Right lobe of liver (tissue), 4 donors: ENCODE measurements around the gene KLK7.

Experiments
- POLR2A ChIP-seq: fragments of 450-650 bp; IDR thresholded peaks from one replicate; pipeline ENCODE4 v1.6.1; 2017; ENCODE audit warnings: antibody characterized with exemption, mild to moderate bottlenecking
- TF ChIP-seq, protein P1 (sequence below), 4 donors: fragments of 200-600 bp in 3 of 4; fragments of 450-650 bp in 1 of 4; IDR thresholded peaks; one replicate each; pipeline versions ENCODE4 v1.5.1 to v1.8.0; 2016 to 2022; ENCODE audit warnings: antibody characterized with exemption in 4 of 4, mild to moderate bottlenecking in 2 of 4
- donor health status: DM: no; HTN: no; CAD: no.
- donor health status: DM: no; HTN: no; CAD: no.
- donor health status: DM: no; HTN: yes; CAD: no.

DNA sequence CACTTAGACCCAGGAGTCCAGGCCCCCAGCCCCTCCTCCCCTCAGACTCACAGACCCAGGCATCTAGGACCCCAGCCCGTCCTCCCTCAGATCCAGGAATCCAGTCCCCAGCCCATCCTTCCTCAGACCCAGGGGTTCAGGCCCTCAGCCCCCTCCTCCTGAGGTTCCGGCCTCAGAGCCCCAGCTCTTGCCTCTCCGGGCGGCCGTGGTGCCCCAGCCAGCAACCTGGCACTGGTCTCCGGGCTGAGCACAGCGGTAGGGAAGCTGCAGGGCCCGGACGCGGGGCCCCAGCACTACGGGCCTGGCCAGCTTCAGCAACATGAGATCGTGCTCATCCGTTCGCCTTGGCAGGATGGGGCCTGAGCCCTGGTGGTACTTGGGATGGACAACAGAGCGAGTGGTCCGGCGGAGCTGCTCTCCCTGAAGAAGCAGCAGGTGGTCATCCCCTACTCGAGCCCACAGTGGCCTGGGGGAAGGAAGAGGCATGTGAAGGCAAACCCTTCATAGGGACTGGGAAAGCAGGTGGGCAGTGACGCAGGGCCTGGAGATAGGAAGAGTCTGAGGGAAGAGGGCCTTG is 32.1 kb upstream of the KLK7 start:
- TF ChIP-seq, protein P1, sequence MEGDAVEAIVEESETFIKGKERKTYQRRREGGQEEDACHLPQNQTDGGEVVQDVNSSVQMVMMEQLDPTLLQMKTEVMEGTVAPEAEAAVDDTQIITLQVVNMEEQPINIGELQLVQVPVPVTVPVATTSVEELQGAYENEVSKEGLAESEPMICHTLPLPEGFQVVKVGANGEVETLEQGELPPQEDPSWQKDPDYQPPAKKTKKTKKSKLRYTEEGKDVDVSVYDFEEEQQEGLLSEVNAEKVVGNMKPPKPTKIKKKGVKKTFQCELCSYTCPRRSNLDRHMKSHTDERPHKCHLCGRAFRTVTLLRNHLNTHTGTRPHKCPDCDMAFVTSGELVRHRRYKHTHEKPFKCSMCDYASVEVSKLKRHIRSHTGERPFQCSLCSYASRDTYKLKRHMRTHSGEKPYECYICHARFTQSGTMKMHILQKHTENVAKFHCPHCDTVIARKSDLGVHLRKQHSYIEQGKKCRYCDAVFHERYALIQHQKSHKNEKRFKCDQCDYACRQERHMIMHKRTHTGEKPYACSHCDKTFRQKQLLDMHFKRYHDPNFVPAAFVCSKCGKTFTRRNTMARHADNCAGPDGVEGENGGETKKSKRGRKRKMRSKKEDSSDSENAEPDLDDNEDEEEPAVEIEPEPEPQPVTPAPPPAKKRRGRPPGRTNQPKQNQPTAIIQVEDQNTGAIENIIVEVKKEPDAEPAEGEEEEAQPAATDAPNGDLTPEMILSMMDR (IDR thresholded peaks at IDR 0.05), result no peak
- TF ChIP-seq POLR2A, result no peak
